HEK293 (cell line): ENCODE results near the gene MYLK3.

Experiments
- CTCF ChIA-PET: fragments of 350-600 bp; formaldehyde crosslinking; extraction: SDS; loops from one replicate; lab custom pipeline; 2021; ENCODE audit warnings: antibody characterized with exemption; lab: Yijun Ruan, JAX
- POLR2A ChIA-PET: fragments of 300-600 bp; formaldehyde crosslinking; extraction: SDS; loops from one replicate; lab custom pipeline; 2020; ENCODE audit warnings: antibody characterized with exemption, inconsistent platforms; lab: Yijun Ruan, JAX
- H3K27ac ChIP-seq: fragments of 200-500 bp; sonication (Bioruptor generic); 2 replicates; pipeline ENCODE4 v1.5.1; 2014; ENCODE audit warnings: low read depth, low read length, control low read depth, inconsistent platforms; ENCODE audit errors: extremely low read depth
- H3K36me3 ChIP-seq, 2 experiments: fragments of 200-500 bp in 1 of 2; sonication (Bioruptor generic) in 1 of 2; 1 replicate in 1 of 2; 2 replicates in 1 of 2; pipeline ENCODE4 v1.5.1; 2014 to 2017; ENCODE audit warnings: inconsistent platforms in 2 of 2, low read length in 2 of 2; ENCODE audit not compliant: control insufficient read depth in 2 of 2, insufficient read depth in 1 of 2
- H3K4me1 ChIP-seq: fragments of 200-500 bp; sonication (Bioruptor generic); 2 replicates; pipeline ENCODE4 v1.5.1; 2014; ENCODE audit warnings: mild to moderate bottlenecking, low read length, inconsistent platforms; ENCODE audit not compliant: control insufficient read depth, insufficient read depth
- H3K4me3 ChIP-seq: 2 replicates; pipeline ENCODE4 v1.5.1; 2011; ENCODE audit warnings: low read depth, mild to moderate bottlenecking, control low read depth, low read length, moderate library complexity
- H3K9me3 ChIP-seq: fragments of 200-500 bp; sonication (Bioruptor generic); 2 replicates; pipeline ENCODE4 v1.5.1; 2014; ENCODE audit warnings: low read depth, low read length, inconsistent platforms; ENCODE audit not compliant: control insufficient read depth, insufficient read depth
- GFI1B ChIP-seq: fragments of 450-650 bp; formaldehyde crosslinking; IDR thresholded peaks from 2 replicates; pipeline ENCODE4 v1.5.1; 2016; ENCODE audit warnings: missing biosample characterization, missing genetic modification characterization
- KLF8 ChIP-seq: fragments of 450-650 bp; formaldehyde crosslinking; IDR thresholded peaks from 2 replicates; pipeline ENCODE4 v1.5.1; 2016; ENCODE audit warnings: missing biosample characterization, missing genetic modification characterization
- OSR2 ChIP-seq: fragments of 450-650 bp; formaldehyde crosslinking; IDR thresholded peaks from 2 replicates; pipeline ENCODE4 v1.5.1; 2016; ENCODE audit warnings: missing biosample characterization, missing genetic modification characterization
- OVOL3 ChIP-seq: fragments of 450-650 bp; formaldehyde crosslinking; IDR thresholded peaks from 2 replicates; pipeline ENCODE4 v1.5.1; 2016; ENCODE audit warnings: missing biosample characterization, missing genetic modification characterization
- ZFP41 ChIP-seq: fragments of 450-650 bp; formaldehyde crosslinking; IDR thresholded peaks from 2 replicates; pipeline ENCODE4 v1.5.1; 2016; ENCODE audit warnings: missing biosample characterization, missing genetic modification characterization, borderline replicate concordance
- ZIC2 ChIP-seq: fragments of 450-650 bp; formaldehyde crosslinking; IDR thresholded peaks from 2 replicates; pipeline ENCODE4 v1.5.1; 2016; ENCODE audit warnings: missing biosample characterization, missing genetic modification characterization
- ZNF10 ChIP-seq: fragments of 450-650 bp; formaldehyde crosslinking; IDR thresholded peaks from 2 replicates; pipeline ENCODE4 v1.5.1; 2017; ENCODE audit warnings: missing biosample characterization, missing genetic modification characterization
- ZNF2 ChIP-seq: fragments of 450-650 bp; formaldehyde crosslinking; IDR thresholded peaks from 2 replicates; pipeline ENCODE4 v1.5.1; 2016; ENCODE audit warnings: missing biosample characterization, missing genetic modification characterization
- ZNF221 ChIP-seq: fragments of 450-650 bp; formaldehyde crosslinking; IDR thresholded peaks from 2 replicates; pipeline ENCODE4 v1.5.1; 2017; ENCODE audit warnings: missing biosample characterization, missing genetic modification characterization, borderline replicate concordance
- ZNF37A ChIP-seq: fragments of 450-650 bp; IDR thresholded peaks from 2 replicates; pipeline ENCODE4 v1.5.1; 2018; ENCODE audit warnings: missing biosample characterization, missing genetic modification characterization
- ZNF571 ChIP-seq: fragments of 450-650 bp; formaldehyde crosslinking; IDR thresholded peaks from 2 replicates; pipeline ENCODE4 v1.5.0; 2017; ENCODE audit warnings: missing biosample characterization, missing genetic modification characterization
- ZNF76 ChIP-seq: fragments of 450-650 bp; formaldehyde crosslinking; IDR thresholded peaks from 2 replicates; pipeline ENCODE4; 2016; ENCODE audit warnings: low read depth, missing biosample characterization, missing genetic modification characterization, borderline replicate concordance
- ZNF792 ChIP-seq: fragments of 450-650 bp; formaldehyde crosslinking; IDR thresholded peaks from 2 replicates; pipeline ENCODE4 v1.5.1; 2016; ENCODE audit warnings: missing biosample characterization, missing genetic modification characterization
- ZSCAN30 ChIP-seq: fragments of 450-650 bp; IDR thresholded peaks from 2 replicates; pipeline ENCODE4 v1.5.1; 2018; ENCODE audit warnings: missing biosample characterization, mild to moderate bottlenecking, missing genetic modification characterization, moderate library complexity
- TF ChIP-seq, protein P1 (sequence below): fragments of 450-650 bp; formaldehyde crosslinking; IDR thresholded peaks from 2 replicates; pipeline ENCODE4 v1.5.1; 2016; ENCODE audit warnings: missing biosample characterization, missing genetic modification characterization
- TF ChIP-seq, protein P2 (sequence below): fragments of 450-650 bp; formaldehyde crosslinking; IDR thresholded peaks from 2 replicates; pipeline ENCODE4 v1.5.1; 2016; ENCODE audit warnings: missing biosample characterization, missing genetic modification characterization
- TF ChIP-seq, protein P3 (sequence below): fragments of 450-650 bp; formaldehyde crosslinking; IDR thresholded peaks from 2 replicates; pipeline ENCODE4 v1.5.1; 2016; ENCODE audit warnings: missing biosample characterization, missing genetic modification characterization
- TF ChIP-seq, protein P4 (sequence below): fragments of 450-650 bp; formaldehyde crosslinking; IDR thresholded peaks from 2 replicates; pipeline ENCODE4 v1.5.1; 2017; ENCODE audit warnings: missing biosample characterization, missing genetic modification characterization

MYLK3 gene

DNA sequence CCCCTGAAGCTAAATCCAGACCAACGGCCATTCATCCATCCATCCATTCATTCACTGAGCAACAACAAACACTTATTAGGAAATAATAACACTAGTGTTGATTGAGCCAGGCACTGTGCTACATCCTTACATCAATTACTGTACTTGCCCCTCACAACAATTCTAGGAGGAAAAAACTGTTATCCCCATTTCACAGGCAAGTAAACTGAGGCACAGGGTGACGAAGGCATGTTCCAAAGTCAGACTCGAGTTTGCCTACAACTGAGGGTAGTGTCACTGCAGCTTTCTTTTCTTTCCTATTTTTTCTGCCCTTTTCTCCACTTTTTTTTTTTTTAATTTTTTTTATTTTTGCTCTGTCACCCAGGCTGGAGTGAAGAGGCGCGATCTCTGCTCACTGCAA, 11.2 kb upstream of the MYLK3 start:
- ChIA-PET CTCF (interaction anchor here (0.8 to 1.1 kb wide), 2 partner anchors 86 to 769 kb away, joined by 3 read pairs; no protein-coding TSS in a partner anchor), POLR2A (no interaction called here)
- TF ChIP-seq, protein P1, sequence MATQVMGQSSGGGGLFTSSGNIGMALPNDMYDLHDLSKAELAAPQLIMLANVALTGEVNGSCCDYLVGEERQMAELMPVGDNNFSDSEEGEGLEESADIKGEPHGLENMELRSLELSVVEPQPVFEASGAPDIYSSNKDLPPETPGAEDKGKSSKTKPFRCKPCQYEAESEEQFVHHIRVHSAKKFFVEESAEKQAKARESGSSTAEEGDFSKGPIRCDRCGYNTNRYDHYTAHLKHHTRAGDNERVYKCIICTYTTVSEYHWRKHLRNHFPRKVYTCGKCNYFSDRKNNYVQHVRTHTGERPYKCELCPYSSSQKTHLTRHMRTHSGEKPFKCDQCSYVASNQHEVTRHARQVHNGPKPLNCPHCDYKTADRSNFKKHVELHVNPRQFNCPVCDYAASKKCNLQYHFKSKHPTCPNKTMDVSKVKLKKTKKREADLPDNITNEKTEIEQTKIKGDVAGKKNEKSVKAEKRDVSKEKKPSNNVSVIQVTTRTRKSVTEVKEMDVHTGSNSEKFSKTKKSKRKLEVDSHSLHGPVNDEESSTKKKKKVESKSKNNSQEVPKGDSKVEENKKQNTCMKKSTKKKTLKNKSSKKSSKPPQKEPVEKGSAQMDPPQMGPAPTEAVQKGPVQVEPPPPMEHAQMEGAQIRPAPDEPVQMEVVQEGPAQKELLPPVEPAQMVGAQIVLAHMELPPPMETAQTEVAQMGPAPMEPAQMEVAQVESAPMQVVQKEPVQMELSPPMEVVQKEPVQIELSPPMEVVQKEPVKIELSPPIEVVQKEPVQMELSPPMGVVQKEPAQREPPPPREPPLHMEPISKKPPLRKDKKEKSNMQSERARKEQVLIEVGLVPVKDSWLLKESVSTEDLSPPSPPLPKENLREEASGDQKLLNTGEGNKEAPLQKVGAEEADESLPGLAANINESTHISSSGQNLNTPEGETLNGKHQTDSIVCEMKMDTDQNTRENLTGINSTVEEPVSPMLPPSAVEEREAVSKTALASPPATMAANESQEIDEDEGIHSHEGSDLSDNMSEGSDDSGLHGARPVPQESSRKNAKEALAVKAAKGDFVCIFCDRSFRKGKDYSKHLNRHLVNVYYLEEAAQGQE (tag by site-specific recombination), result no peak
- TF ChIP-seq GFI1B, result no peak
- TF ChIP-seq, protein P2, sequence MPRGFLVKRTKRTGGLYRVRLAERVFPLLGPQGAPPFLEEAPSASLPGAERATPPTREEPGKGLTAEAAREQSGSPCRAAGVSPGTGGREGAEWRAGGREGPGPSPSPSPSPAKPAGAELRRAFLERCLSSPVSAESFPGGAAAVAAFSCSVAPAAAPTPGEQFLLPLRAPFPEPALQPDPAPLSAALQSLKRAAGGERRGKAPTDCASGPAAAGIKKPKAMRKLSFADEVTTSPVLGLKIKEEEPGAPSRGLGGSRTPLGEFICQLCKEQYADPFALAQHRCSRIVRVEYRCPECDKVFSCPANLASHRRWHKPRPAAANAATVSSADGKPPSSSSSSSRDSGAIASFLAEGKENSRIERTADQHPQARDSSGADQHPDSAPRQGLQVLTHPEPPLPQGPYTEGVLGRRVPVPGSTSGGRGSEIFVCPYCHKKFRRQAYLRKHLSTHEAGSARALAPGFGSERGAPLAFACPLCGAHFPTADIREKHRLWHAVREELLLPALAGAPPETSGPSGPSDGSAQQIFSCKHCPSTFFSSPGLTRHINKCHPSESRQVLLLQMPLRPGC (tag by site-specific recombination), result no peak
- no peak for TF ChIP-seq ZNF2
- no peak for TF ChIP-seq ZNF792 (tag by site-specific recombination)
- TF ChIP-seq ZNF221 (tag by site-specific recombination), result no peak
- TF ChIP-seq ZNF10 (tag by site-specific recombination), result no peak
- no peak for TF ChIP-seq OSR2 (tag by site-specific recombination)
- TF ChIP-seq ZSCAN30 (tag by site-specific recombination), result no peak
- TF ChIP-seq, protein P3, sequence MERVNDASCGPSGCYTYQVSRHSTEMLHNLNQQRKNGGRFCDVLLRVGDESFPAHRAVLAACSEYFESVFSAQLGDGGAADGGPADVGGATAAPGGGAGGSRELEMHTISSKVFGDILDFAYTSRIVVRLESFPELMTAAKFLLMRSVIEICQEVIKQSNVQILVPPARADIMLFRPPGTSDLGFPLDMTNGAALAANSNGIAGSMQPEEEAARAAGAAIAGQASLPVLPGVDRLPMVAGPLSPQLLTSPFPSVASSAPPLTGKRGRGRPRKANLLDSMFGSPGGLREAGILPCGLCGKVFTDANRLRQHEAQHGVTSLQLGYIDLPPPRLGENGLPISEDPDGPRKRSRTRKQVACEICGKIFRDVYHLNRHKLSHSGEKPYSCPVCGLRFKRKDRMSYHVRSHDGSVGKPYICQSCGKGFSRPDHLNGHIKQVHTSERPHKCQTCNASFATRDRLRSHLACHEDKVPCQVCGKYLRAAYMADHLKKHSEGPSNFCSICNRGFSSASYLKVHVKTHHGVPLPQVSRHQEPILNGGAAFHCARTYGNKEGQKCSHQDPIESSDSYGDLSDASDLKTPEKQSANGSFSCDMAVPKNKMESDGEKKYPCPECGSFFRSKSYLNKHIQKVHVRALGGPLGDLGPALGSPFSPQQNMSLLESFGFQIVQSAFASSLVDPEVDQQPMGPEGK, result no peak
- Histone ChIP-seq H3K9me3 (no peaks in the 10 kb centered on the region), H3K27ac (no peak overlapping the region), H3K4me3 (no peak overlapping the region), H3K4me1 (0 out of 2 replicates have a peak, but pooled peaks cover 3% of the 10 kb centered on the region), H3K36me3 (no peaks in the 10 kb centered on the region)

DNA sequence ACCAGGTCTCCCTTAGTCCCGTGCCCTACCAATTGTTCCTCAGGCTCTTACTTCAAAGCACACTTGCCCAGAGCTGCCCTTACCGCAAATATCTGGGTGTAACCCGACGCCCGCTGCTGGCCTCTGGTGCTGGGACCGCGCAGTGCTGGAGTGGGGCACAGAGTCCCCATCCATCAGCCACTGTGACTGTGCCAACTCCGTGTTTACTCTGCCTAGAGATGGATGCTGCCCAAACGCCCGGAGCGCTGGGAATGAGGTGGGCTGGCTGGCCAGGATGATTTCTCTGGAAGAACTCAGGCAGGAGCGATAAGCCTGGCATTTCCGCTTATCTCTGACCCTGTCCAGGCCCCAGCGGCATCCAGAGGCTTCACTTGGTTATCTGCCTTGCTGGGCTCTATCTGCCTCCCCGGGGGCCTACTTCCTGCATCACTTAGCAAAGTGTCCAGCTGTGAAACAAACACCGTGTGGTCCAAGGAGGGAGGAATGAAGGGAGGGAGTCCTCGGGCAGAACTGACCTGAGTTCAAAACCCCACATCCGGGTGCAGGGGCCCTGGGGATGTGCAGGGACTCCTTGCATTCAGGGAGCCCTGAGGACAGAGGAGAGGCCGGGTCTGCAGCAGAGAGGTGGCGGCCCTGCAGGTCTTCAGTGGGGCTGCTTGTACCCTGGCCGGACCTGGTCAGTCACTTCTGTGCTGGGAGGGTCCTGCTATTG, 9.4 kb upstream of the MYLK3 start:
- TF ChIP-seq OVOL3 (tag by site-specific recombination), result no peak
- TF ChIP-seq KLF8 (tag by site-specific recombination), result no peak
- TF ChIP-seq ZFP41 (tag by site-specific recombination), result no peak
- no peak for TF ChIP-seq ZNF571 (tag by site-specific recombination)
- no peak for TF ChIP-seq ZNF37A (tag by site-specific recombination)
- no peak for TF ChIP-seq ZNF76
- TF ChIP-seq, protein P4, sequence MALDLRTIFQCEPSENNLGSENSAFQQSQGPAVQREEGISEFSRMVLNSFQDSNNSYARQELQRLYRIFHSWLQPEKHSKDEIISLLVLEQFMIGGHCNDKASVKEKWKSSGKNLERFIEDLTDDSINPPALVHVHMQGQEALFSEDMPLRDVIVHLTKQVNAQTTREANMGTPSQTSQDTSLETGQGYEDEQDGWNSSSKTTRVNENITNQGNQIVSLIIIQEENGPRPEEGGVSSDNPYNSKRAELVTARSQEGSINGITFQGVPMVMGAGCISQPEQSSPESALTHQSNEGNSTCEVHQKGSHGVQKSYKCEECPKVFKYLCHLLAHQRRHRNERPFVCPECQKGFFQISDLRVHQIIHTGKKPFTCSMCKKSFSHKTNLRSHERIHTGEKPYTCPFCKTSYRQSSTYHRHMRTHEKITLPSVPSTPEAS (tag by site-specific recombination), result no peak
- peak; percentile 87 for TF ChIP-seq ZIC2 (tag by site-specific recombination)
- ChIA-PET CTCF (no interaction called here), POLR2A (no interaction called here)
- Histone ChIP-seq H3K36me3 (no peaks in the 10 kb centered on the region), H3K27ac (no peak overlapping the region), H3K4me3 (no peak overlapping the region), H3K9me3 (no peaks in the 10 kb centered on the region), H3K4me1 (0 out of 2 replicates have a peak, but pooled peaks cover 3% of the 10 kb centered on the region)
